HTR-8/SVneo (cell line): ENCODE measurements around the gene MARVELD3.
"Not testable (repeated sequence)": the region's sequence is repeated elsewhere in the genome, so short reads cannot be mapped to it uniquely, and the experiment has no call there.

ENCODE experiments used
- DNase-seq: peaks from one replicate; pipeline ENCODE4 v3.0.0; 2011; ENCODE audit warnings: low spot score, mixed read lengths; ENCODE audit not compliant: insufficient read length
- FAIRE-seq: peaks from 2 replicates; lab custom pipeline; 2011; peaks lifted over from hg19 to GRCh38; lab: Jason Lieb, UNC

Gene MARVELD3

GRCh38 chr16:71614956-71615355, 11.0 kb upstream of the MARVELD3 start:
- FAIRE-seq, DNase-seq: not testable (repeated sequence)

GRCh38 chr16:71618429-71618828, 7.6 kb upstream of the MARVELD3 start:
- DNase-seq, result no peak
- FAIRE-seq, result no peak

GRCh38 chr16:71622088-71622487, 3.9 kb upstream of the MARVELD3 start:
- FAIRE-seq (no peak), DNase-seq (no peak)

- DNase-seq, result no peak
- FAIRE-seq, result peak; percentile 38
These were observed 2.4 kb upstream of the MARVELD3 start for GRCh38 chr16:71623597-71623996.

GRCh38 chr16:71625113-71625850, 702 bp upstream of the MARVELD3 start:
- FAIRE-seq (peak; percentile 74), DNase-seq (no peak)

- FAIRE-seq, result no peak
- no peak for DNase-seq
These were observed 852 bp downstream of the MARVELD3 start for GRCh38 chr16:71626858-71627213.

GRCh38 chr16:71627731-71628181, 1.8 kb downstream of the MARVELD3 start:
- DNase-seq (no peak), FAIRE-seq (no peak)

GRCh38 chr16:71628810-71629209, 2.8 kb downstream of the MARVELD3 start:
- FAIRE-seq (peak; percentile 52), DNase-seq (no peak)

- DNase-seq, result no peak
- FAIRE-seq, result no peak
These were observed 3.5 kb downstream of the MARVELD3 start for GRCh38 chr16:71629278-71630016.

GRCh38 chr16:71630808-71631207, 4.8 kb downstream of the MARVELD3 start:
- no peak for DNase-seq
- no peak for FAIRE-seq

- no peak for DNase-seq
- FAIRE-seq, result no peak
These were observed 5.8 kb downstream of the MARVELD3 start for GRCh38 chr16:71631776-71632175.

- DNase-seq, result no peak
- FAIRE-seq, result no peak
These were observed 9.6 kb downstream of the MARVELD3 start for GRCh38 chr16:71635632-71636031.

GRCh38 chr16:71637398-71637797, 11.4 kb downstream of the MARVELD3 start:
- DNase-seq (no peak), FAIRE-seq (no peak)

GRCh38 chr16:71645450-71645849, 19.5 kb downstream of the MARVELD3 start:
- FAIRE-seq (peak; percentile 72), DNase-seq (peak; percentile 52)

- DNase-seq (no peak), FAIRE-seq (peak; percentile 13)
These were observed 21.4 kb downstream of the MARVELD3 start for GRCh38 chr16:71647391-71647790.

GRCh38 chr16:71648162-71648561, 22.2 kb downstream of the MARVELD3 start:
- FAIRE-seq (no peak), DNase-seq (no peak)

- no peak for DNase-seq
These were observed 22.9 kb downstream of the MARVELD3 start for GRCh38 chr16:71648921-71649320.

GRCh38 chr16:71649704-71650103, 23.7 kb downstream of the MARVELD3 start:
- FAIRE-seq, result no peak

More at GRCh38 chr16:71648921-71649320, 22.9 kb downstream of the MARVELD3 start:
- no peak for FAIRE-seq

GRCh38 chr16:71658771-71659170, 32.8 kb downstream of the MARVELD3 start:
- DNase-seq, result no peak
- FAIRE-seq, result no peak

More at GRCh38 chr16:71649704-71650103, 23.7 kb downstream of the MARVELD3 start:
- no peak for DNase-seq

- no peak for DNase-seq
- no peak for FAIRE-seq
These were observed 33.5 kb downstream of the MARVELD3 start for GRCh38 chr16:71659471-71659870.

GRCh38 chr16:71666264-71666663, 40.3 kb downstream of the MARVELD3 start:
- DNase-seq (no peak), FAIRE-seq (peak; percentile 74)
